Lower lobe of right lung (tissue), 2 donors: ENCODE data around the gene PIK3R1. TPM values are rescaled to one million over a fixed set of nuclear protein-coding genes. Genes with fewer than 3 reads are reported as not detected.

ENCODE experiments used
- ATAC-seq, 2 donors: fragments of 200-7000 bp; cut with Tn5 transposase; one replicate each; pipeline ENCODE4 v1.9.1; 2020 to 2022; ENCODE audit warnings: mild to moderate bottlenecking in 2 of 2, moderate library complexity in 2 of 2
- DNase-seq: peaks from one replicate; pipeline ENCODE4 v3.0.0-alpha.2; 2020
- H3K27ac ChIP-seq: fragments of 200-600 bp; one replicate; pipeline ENCODE4 v1.8.0; 2022
- H3K27me3 ChIP-seq: fragments of 200-600 bp; one replicate; pipeline ENCODE4 v1.8.0; 2022; ENCODE audit warnings: low read depth
- H3K36me3 ChIP-seq: fragments of 200-600 bp; one replicate; pipeline ENCODE4 v1.8.0; 2022; ENCODE audit warnings: mild to moderate bottlenecking
- H3K4me1 ChIP-seq: fragments of 200-600 bp; one replicate; pipeline ENCODE4 v1.8.0; 2022
- H3K4me3 ChIP-seq: fragments of 200-600 bp; one replicate; pipeline ENCODE4 v1.8.0; 2022; ENCODE audit warnings: mild to moderate bottlenecking
- H3K9me3 ChIP-seq: fragments of 200-600 bp; one replicate; pipeline ENCODE4 v1.8.0; 2022
- intact Hi-C: fragments of 100-400 bp; cut with DNase I; formaldehyde crosslinking; loops from one replicate; pipeline ENCODE4 v1.11.0; 2022
- total RNA-seq: library from RNA; stranded (reverse); fragmentation: NEBNext Ultra II Directional; extraction: Animal tissue kit (Norgen Biotek cat#: 25700); gene quantifications from one replicate; pipeline ENCODE4 v1.2.1, GENCODE V29; 2021
- TF ChIP-seq, protein P1 (sequence below): fragments of 200-600 bp; IDR thresholded peaks from one replicate; pipeline ENCODE4 v1.8.0; 2022; ENCODE audit warnings: antibody characterized with exemption, mild to moderate bottlenecking
- donor health status: DM: no; HTN: yes; CAD: no; lungs with severe emphysema.

Gene PIK3R1
- total RNA-seq, 1 donor from 2014 or later, result 122 TPM

DNA sequence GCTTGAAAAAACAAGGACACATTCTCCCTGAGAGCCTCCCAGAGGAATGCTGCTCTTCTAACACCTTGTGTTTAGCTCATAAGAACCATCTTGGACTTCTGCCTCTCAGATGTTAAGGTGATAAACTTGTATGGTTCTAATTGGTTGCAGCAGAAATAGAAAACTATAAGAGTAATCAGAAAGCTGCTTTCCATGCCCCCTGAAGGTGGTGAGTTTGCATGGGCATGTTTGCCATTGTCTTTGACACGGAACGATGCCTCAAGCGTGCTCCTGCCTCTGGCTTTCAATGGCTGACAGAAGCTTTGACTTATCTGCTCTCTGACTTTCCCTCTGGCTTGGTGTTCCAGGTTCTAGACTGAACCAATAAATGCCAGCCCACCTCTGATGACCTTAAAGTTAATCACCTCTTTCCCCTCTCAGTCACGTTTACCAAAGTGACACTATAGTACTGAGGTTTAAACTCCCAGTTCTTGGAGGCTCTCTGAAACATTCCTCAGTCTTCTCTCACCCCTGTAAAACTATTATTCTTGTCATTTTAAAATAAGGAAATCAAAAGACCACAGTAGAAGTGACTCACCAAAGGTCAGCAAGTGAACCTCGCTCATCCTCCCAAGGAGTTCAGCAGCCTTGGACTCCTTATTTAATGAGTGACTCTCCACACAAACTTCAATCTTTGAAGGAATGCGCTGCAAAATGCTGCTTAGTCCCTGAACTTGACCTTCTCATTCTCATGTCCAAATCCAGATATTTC, 103.6 kb downstream of the PIK3R1 start:
- DNase-seq (no peak), ATAC-seq (no peak)
- no peak overlapping the region for H3K4me3 ChIP-seq
- H3K4me1 ChIP-seq, result no peaks in the 10 kb centered on the region
- no peak overlapping the region for H3K27ac ChIP-seq
- H3K27me3 ChIP-seq, result no peaks in the 10 kb centered on the region
- intact Hi-C loops, result no loop called here
- TF ChIP-seq, protein P1, sequence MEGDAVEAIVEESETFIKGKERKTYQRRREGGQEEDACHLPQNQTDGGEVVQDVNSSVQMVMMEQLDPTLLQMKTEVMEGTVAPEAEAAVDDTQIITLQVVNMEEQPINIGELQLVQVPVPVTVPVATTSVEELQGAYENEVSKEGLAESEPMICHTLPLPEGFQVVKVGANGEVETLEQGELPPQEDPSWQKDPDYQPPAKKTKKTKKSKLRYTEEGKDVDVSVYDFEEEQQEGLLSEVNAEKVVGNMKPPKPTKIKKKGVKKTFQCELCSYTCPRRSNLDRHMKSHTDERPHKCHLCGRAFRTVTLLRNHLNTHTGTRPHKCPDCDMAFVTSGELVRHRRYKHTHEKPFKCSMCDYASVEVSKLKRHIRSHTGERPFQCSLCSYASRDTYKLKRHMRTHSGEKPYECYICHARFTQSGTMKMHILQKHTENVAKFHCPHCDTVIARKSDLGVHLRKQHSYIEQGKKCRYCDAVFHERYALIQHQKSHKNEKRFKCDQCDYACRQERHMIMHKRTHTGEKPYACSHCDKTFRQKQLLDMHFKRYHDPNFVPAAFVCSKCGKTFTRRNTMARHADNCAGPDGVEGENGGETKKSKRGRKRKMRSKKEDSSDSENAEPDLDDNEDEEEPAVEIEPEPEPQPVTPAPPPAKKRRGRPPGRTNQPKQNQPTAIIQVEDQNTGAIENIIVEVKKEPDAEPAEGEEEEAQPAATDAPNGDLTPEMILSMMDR, result no peak
- no peaks in the 10 kb centered on the region for H3K36me3 ChIP-seq
- H3K9me3 ChIP-seq, result no peaks in the 10 kb centered on the region

DNA sequence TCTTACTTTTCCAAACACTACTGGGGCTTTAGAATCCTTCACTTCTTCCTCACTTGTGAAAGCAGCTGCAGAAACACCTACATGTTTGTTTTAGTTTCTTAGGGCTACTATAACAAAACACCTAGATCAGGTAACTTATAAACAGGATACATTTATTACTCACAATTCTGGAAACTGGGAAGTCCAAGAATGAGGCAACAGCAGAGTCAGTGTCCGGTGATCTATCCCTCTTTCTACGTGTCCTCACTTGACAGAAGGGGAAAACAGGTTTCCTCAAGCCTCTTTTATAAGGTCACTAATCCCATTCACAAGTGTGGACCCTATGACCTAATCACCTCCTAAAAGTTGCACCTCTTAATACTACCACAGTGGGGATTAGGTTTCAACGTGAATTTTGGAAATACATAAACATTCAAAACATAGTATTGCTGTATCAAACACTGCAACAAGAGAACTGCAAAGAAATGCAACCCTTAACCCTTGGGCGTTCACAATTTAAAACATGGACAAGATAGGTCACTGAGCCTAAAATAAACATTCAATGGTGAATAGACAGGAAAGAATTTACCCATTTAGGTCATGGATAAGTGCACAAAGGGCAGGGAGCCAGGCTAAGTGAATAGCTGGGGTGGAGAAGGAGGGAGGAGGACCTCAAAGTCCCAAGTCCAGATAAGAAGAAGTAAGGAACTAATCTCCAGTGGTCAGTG, 104.3 kb downstream of the PIK3R1 start:
- intact Hi-C loops, result no loop called here
- no peaks in the 10 kb centered on the region for H3K36me3 ChIP-seq
- H3K4me3 ChIP-seq, result no peak overlapping the region
- no peaks in the 10 kb centered on the region for H3K4me1 ChIP-seq
- DNase-seq (no peak), ATAC-seq (no peak)
- TF ChIP-seq, protein P1, result no peak
- no peaks in the 10 kb centered on the region for H3K27me3 ChIP-seq
- no peak overlapping the region for H3K27ac ChIP-seq
- no peaks in the 10 kb centered on the region for H3K9me3 ChIP-seq

DNA sequence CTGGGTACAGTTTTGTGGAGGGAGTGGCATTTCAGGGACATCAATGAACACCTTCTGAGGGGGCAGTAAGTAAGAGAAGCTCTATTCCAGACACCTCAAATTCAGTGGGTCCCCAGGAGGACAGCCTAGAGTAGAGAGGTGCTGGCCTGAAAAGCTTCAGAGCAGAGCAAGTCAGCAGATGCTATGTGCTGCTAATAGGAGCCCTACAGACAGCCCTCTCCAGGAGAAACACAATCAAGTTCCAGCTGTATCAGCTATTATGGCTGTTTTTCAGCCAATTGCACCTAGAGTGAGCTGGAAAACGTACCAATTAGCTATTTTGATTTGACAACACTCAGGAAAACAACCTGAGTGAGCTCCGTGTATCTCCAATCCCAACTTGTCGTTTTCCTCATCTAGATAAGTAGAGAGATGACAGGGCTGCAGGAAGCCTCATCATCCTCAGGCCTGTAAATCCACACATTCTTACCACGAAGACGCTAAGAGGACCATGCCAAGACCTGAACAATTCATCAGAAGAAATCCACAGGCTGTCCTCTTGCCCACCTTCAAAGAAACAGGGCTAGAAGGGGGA, 104.9 kb downstream of the PIK3R1 start:
- Histone ChIP-seq H3K36me3 (no peaks in the 10 kb centered on the region), H3K4me1 (no peaks in the 10 kb centered on the region), H3K27me3 (no peaks in the 10 kb centered on the region), H3K27ac (no peak overlapping the region), H3K9me3 (no peaks in the 10 kb centered on the region), H3K4me3 (no peak overlapping the region)
- TF ChIP-seq, protein P1, result no peak
- intact Hi-C loops, result no loop called here
- DNase-seq (no peak), ATAC-seq (no peak)

DNA sequence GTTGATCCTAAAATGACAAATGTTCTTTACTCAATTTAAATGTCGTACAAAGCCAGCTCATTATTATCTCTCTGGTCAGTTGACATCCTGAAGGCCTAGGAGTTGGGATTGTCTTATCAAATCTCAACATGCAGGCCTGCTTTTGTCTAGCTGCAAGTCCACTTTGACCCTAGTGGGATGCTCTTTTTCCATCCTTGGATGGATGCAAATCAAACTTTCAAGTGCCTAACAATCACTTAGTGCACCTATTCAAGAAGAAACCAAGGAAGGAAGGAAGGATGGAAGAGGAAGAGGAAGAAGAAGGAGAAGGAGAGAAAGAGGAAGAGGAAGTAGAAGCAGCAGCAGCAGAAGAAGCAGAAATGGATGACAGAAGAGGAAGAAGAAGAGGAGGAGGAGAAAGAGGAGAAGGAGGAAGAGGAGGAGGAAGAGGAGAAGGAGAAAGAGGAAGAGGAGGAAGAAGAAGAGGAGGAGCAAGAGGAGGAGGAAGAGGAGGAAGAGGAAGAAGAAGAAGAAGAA, 109.6 kb downstream of the PIK3R1 start:
- TF ChIP-seq, protein P1, result no peak
- Histone ChIP-seq H3K27me3 (no peaks in the 10 kb centered on the region), H3K9me3 (no peaks in the 10 kb centered on the region), H3K4me1 (peaks cover 4% of the 10 kb centered on the region), H3K4me3 (no peak overlapping the region), H3K27ac (no peak overlapping the region), H3K36me3 (no peaks in the 10 kb centered on the region)
- intact Hi-C loops, result no loop called here
- ATAC-seq (no peak), DNase-seq (no peak)

DNA sequence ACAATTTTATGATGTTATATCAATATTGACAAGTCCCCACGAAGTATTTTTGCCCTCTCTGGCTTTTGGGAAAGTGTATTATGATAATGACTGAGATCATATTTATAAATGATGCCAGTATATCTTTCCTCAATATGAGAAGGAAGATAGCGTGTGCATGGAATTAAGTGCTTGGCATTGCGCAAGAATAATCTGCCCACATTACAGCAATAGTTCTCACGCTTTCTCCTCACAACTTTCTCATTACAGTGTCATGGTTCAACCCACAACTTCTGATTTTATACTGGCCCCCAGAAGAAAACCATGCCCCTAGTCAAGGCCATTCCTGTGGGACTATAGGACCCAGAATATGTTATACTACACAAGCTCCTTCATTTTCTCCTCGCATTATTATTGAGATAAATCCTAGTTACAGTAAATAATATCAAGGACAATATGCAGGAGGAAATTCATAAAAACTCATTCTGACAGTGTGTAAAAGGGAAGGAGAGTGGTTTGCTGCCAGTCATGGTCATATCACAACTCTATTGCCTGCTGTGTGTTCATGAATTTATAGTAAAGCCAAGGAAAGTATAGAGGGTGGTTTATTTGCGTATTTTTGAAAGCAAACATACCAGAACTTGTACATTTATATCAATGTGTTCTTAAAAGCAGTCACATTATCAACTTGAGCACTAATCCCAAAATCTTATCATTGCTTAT, 114.1 kb downstream of the PIK3R1 start:
- Histone ChIP-seq H3K27ac (no peak overlapping the region), H3K36me3 (no peaks in the 10 kb centered on the region), H3K4me3 (no peak overlapping the region), H3K4me1 (peaks cover 17% of the 10 kb centered on the region), H3K9me3 (no peaks in the 10 kb centered on the region), H3K27me3 (no peaks in the 10 kb centered on the region)
- no peak for ATAC-seq
- intact Hi-C loops, result no loop called here
- DNase-seq, result no peak
- TF ChIP-seq, protein P1, result no peak
